Stomach smooth muscle (tissue), 2 donors: ENCODE data around the gene WHRN.

Experiments
- H3K27ac ChIP-seq: one replicate; pipeline ENCODE4 v1.7.0; 2013; ENCODE audit warnings: mild to moderate bottlenecking, low read length, inconsistent platforms
- H3K27me3 ChIP-seq, 2 donors: one replicate each; pipeline ENCODE4 v1.7.0; 2013; ENCODE audit warnings: low read length in 2 of 2; ENCODE audit not compliant: insufficient read depth in 2 of 2, control insufficient read depth in 1 of 2
- H3K36me3 ChIP-seq, 2 donors: one replicate each; pipeline ENCODE4 v1.7.0; 2013; ENCODE audit warnings: low read length in 2 of 2; ENCODE audit not compliant: control insufficient read depth in 2 of 2, insufficient read depth in 2 of 2
- H3K4me1 ChIP-seq: one replicate; pipeline ENCODE4 v1.7.0; 2013; ENCODE audit warnings: low read length; ENCODE audit not compliant: control insufficient read depth, insufficient read depth
- H3K4me3 ChIP-seq, 2 donors: one replicate each; pipeline ENCODE4 v1.7.0; 2013; ENCODE audit warnings: low read length in 2 of 2
- H3K9ac ChIP-seq, 2 donors: one replicate each; pipeline ENCODE4 v1.7.0; 2013; ENCODE audit warnings: low read length in 2 of 2, mild to moderate bottlenecking in 1 of 2
- H3K9me3 ChIP-seq, 2 donors: one replicate each; pipeline ENCODE4 v1.7.0; 2013; ENCODE audit warnings: low read length in 2 of 2; ENCODE audit not compliant: control insufficient read depth in 2 of 2
- donor health status: healthy.
- donor health status: Pancreatic carcinoma.

WHRN gene

DNA sequence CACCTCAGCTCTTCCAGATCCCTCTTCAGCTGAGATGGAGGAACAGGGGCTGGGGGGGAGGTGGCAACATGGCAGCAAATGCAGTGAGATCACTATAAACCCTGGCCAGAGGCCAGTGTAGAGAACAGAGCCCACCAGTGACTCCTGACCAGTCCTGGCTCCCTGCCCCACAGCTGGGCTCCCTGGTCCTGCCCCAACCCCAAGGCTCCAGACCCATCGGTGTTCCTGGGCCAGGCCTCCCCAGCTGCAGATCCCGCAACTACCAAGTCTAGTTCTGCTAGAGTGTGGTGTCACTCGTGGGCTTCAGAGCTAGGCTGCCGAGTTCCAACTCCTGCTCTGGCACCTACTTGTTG lies 134.3 kb downstream of the WHRN start:
- Histone ChIP-seq H3K36me3 (peaks cover 27 to 34% of the 10 kb centered on the region in 2 donors), H3K4me3 (no peak overlapping the region), H3K27me3 (no peaks in the 10 kb centered on the region), H3K27ac (no peak overlapping the region), H3K9ac (no peak overlapping the region), H3K9me3 (no peaks in the 10 kb centered on the region), H3K4me1 (peaks cover 7% of the 10 kb centered on the region)

DNA sequence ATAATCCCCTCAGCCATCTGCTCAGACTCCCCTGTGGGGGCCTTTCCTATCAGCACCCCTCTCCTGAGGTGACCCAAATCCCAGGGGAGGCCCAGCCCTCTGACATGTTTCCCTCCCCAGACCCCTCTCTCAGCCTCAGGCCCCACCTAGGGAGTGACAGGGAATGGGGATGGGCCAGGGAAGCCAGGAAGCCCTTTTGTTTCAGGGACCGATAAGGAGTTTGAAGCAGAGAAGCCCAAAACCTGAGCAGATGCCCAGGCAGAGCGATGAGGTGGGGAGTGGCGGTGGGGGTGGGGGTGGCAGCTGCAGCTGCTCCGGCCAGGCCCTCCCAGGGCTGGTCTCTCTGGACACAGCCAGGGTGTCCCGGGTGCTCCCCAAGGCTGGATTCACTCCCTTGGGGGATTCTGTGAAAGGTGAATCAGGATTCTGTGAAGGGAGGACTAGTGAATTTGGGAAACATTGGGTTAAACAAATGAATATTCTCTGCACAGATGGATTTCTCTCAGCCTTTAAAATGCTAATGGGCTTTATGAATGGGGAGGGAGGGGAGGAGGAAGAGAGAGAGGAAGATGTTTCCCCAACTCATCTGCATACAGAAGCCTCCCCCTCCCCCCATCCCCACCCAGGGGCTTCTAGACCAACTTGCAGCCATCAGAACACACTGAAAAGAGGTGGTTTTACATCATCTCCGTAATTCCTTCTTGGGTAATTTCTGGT lies 134.9 kb downstream of the WHRN start:
- Histone ChIP-seq H3K9ac (no peak overlapping the region), H3K36me3 (peaks cover 27 to 33% of the 10 kb centered on the region in 2 donors), H3K4me1 (peaks cover 7% of the 10 kb centered on the region), H3K27me3 (no peaks in the 10 kb centered on the region), H3K9me3 (no peaks in the 10 kb centered on the region), H3K27ac (no peak overlapping the region), H3K4me3 (no peak overlapping the region)

DNA sequence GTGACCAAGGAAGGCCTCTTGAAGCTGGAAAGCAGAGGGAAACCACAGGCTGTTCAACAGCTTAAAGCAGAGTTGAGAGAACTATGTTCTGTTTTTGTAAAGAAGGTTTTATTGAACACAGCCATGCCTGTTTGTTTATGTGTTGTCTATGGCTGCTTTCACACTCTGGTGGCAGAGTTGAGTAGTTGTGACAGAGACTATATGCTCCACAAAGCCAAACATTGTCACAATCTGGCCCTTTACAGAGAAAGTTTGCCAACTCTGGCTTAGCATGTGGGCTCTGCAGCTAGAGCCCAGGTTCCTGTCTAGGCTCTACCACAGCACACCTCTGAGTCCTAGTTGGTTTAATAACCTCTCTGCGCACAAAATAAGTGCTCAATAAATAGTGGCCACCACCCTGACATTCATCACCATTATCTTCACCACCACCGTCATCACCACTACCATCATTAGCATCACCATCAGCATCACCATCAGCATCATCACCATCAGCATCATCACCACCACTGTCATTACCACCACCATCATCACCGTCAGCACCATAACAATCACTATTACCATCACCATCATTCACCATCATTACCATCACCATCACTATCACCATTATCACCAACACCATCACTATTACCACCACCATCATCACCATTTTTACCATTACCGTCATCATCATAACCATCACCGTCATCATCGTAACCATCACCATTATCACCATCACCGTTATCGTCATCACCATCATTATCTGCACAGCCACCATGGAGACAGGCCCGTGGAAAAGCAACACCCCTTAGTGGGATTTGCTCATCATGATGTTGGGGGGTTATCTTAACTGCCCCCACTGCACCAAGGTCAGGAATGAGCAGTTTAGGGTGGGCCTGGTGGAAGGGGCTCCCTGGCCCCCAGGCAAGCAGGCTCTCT lies 135.8 kb downstream of the WHRN start:
- Histone ChIP-seq H3K9me3 (no peaks in the 10 kb centered on the region), H3K4me3 (no peak overlapping the region), H3K36me3 (peaks cover 31 to 33% of the 10 kb centered on the region in 2 donors), H3K27me3 (no peaks in the 10 kb centered on the region), H3K4me1 (peaks cover 7% of the 10 kb centered on the region), H3K27ac (no peak overlapping the region), H3K9ac (no peak overlapping the region)

DNA sequence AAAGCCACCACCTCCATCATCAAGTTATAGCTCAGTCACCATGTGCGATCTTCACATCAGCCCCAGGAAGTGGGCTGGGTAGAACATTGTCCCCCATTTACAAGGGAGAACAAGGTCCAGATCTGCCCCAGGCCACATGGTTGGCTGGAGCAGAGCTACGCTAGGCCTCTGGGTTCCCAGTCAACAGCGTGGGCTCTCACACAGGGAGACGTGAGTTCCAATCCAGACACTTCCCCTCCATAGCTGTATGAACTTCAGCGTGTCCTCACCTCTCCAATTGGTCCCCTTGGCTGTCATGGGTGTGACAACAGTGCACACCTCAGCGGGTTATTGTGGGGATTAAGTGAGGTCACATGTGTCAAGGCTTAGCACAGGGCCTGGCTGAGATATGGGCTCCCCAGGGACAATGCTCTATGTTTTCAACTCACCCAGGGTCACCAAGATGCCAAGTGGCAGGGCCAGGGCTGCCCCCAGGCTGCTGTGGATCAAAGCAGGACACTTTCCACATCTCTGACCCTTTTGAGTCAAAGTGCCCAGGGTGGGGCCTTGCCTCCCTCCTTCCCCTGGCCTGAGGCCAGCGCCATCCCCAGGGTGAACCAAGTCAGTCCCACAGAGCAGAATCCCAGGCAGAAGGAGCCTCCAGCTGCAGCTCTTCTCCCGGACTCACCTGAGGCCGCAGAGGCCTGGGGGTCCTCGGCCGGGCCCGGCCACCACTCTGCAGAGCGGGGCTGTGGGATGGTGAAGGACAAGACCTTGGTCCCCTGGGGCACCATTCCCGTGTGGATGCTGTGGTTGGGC lies 137.3 kb downstream of the WHRN start:
- H3K27ac ChIP-seq = no peak overlapping the region
- peaks cover 7% of the 10 kb centered on the region for H3K4me1 ChIP-seq

DNA sequence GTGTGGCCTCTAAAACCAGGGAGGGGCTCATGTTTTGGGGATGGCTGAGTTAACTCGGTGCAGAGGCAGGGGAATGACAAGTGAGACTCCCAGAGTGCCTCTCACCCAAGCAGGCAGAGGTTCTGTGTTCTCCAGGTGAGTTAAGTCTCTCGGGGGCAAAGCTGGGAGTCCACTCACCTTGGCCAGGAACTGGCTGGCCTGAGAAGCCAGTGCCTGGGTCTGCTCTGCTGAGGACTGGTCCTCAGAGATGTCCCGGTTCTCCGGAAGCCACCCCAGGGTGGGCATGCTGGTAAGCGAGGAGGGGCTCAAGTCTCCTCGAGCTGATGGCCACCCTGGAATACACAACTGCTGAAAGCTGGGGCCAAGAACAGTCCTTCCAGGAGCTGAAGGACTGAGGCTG lies 137.9 kb downstream of the WHRN start:
- Histone ChIP-seq H3K36me3 (peaks cover 40 to 42% of the 10 kb centered on the region in 2 donors), H3K27me3 (no peaks in the 10 kb centered on the region), H3K9ac (no peak overlapping the region), H3K27ac (no peak overlapping the region), H3K4me3 (no peak overlapping the region), H3K4me1 (peaks cover 3% of the 10 kb centered on the region), H3K9me3 (no peaks in the 10 kb centered on the region)

More for the DNA sequence above, 137.3 kb downstream of the WHRN start:
- Histone ChIP-seq H3K9me3 (no peaks in the 10 kb centered on the region), H3K27me3 (no peaks in the 10 kb centered on the region), H3K36me3 (peaks cover 39% of the 10 kb centered on the region in 2 donors), H3K4me3 (no peak overlapping the region), H3K9ac (no peak overlapping the region)

DNA sequence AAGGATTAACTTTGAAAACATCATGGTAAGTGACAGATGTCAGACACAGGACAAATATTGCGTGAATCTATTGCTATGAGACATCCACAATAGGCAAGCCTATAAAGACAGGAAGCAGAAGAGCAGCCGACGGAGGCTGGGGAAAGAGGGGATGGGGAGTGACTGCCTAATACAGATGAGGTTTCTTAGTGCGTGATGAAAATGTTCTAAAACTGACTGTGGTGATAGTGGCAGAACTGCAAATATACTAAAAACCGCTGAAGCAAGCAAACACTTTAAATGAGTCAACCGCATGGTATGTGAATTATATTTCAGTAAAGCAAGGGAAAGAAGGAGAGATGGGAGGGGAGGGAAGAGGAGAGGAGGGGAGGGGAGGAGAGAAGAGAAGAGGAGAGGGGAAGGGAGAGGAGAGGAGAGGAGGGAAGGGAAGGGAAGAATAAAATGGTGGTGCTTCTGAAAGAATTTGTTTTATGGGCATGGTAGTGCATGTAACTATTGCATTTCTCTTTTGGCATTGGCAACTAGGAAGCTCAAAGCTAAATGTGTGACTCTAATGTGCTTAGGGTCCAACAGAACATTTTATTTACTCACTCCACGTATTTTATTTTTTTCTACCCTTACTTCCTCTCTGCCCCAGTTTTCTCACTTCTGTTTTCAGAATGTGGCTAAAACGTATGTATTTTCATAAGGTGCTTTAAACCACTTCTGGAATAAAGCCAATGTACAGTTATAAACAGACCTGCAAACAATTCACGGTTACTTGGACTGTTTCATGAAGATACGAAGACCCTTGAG lies 138.7 kb downstream of the WHRN start:
- Histone ChIP-seq H3K4me1 (no peaks in the 10 kb centered on the region), H3K36me3 (peaks cover 46 to 50% of the 10 kb centered on the region in 2 donors), H3K9me3 (no peaks in the 10 kb centered on the region), H3K27ac (no peak overlapping the region), H3K4me3 (no peak overlapping the region), H3K27me3 (no peaks in the 10 kb centered on the region), H3K9ac (no peak overlapping the region)

DNA sequence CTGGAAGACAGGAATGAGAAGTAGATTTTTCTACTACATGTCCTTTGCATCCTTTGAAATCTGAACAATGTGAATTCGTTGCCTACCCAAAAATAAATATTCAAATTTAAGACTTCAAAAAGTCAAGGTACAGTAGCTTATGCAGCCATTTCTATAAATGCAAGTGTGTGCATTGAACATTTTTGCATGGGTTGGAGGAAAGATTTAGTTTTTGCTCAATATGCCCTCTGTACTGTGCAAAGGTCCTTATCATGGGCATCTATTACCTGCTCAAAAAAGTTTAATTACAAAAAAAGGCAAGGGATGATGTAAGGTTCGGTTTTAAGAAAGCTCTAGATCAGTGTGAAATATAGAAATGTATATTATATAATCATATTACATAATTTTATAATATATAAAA lies 140.1 kb downstream of the WHRN start:
- Histone ChIP-seq H3K4me3 (no peak overlapping the region), H3K4me1 (no peaks in the 10 kb centered on the region), H3K27ac (no peak overlapping the region), H3K9me3 (no peaks in the 10 kb centered on the region), H3K27me3 (no peaks in the 10 kb centered on the region), H3K9ac (no peak overlapping the region), H3K36me3 (peaks cover 59 to 61% of the 10 kb centered on the region in 2 donors)

DNA sequence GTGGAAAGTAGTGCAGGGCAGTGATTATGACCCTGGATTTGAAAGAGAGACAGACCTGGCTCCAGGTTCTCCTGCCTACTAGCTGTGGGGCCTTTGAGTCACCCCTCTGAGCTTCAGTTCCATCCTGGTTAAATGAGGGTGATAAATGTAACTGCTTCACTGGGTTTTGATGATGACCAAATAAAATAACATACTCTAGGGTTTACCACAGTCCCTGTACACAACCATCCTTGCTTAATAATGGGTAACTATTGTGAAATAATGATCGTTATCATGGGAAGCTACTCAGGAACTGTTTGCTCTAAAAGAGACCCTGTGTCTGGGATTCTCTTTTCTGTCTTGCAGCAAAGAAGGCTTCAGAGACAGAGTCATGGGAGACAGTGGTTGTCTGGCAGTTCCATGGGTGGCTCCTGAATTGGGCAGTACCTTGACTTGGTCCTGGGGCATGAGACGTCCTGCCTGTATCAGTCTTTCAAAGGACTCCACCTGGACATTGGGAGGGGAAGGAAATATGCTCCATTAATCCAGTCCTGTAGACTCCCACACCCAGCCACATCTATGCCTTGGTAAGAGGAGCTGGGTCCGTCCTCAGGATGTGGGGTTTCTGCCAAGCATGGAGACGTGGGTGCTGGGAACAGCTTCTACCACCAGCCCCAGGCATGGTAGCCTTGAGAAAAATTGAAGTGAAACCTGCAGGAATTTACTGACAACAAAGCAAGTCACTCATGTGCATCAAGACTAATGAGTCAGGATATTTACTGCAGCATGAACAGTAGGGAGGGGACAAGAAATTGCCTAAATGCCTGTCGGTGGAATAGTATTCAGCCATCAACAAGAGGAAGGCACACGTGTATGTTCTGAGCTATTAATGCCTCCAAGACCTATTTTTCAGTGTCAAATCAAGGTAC lies 140.9 kb downstream of the WHRN start:
- Histone ChIP-seq H3K4me1 (no peaks in the 10 kb centered on the region), H3K9me3 (no peaks in the 10 kb centered on the region), H3K27me3 (no peaks in the 10 kb centered on the region), H3K4me3 (no peak overlapping the region), H3K27ac (no peak overlapping the region), H3K36me3 (peaks cover 65 to 67% of the 10 kb centered on the region in 2 donors), H3K9ac (no peak overlapping the region)

DNA sequence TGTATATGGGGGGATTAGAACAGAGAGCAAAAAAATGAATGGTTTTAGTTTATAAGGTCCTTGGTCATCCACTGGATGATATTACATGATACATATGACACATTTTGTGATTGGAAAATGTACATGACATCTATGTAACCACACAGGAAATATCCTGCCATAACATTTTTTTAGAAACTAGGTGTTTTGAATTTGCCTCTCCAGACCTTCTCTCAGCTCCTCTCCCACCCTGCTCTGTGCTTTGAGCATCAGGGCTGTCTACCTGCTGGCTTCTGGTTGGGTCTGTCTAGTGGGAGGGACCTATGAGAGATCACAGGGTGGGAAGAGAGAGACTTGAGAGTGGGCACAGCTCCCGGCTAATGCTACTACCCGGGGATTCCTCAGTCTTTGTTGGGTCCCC lies 141.8 kb downstream of the WHRN start:
- peaks cover 67 to 68% of the 10 kb centered on the region in 2 donors for H3K36me3 ChIP-seq
- H3K27me3 ChIP-seq = no peaks in the 10 kb centered on the region
- no peak overlapping the region for H3K9ac ChIP-seq
- H3K27ac ChIP-seq = no peak overlapping the region
- H3K4me3 ChIP-seq = no peak overlapping the region
- H3K9me3 ChIP-seq = no peaks in the 10 kb centered on the region
- no peaks in the 10 kb centered on the region for H3K4me1 ChIP-seq
